Gastroesophageal sphincter (tissue), 4 donors: ENCODE measurements around the gene CNNM3. TPM values are rescaled to one million over a fixed set of nuclear protein-coding genes. Genes with fewer than 3 reads are reported as not detected.

Source experiments
- ATAC-seq: fragments of 150-250 bp; one replicate; pipeline ENCODE4 v1.9.1; 2016; ENCODE audit warnings: mild to moderate bottlenecking, moderate library complexity
- H3K27ac ChIP-seq, 4 donors: fragments of 200-600 bp; sonication (generic) in 3 of 4; 1 replicate in 3 of 4; 2 replicates in 1 of 4; pipeline ENCODE4 v1.5.1; 2016 to 2019
- H3K27me3 ChIP-seq: fragments of 200-600 bp; sonication (generic); one replicate; pipeline ENCODE4 v1.5.1; 2019
- H3K36me3 ChIP-seq, 2 donors: fragments of 200-600 bp; sonication (generic); one replicate each; pipeline ENCODE4 v1.5.1; 2019; ENCODE audit warnings: control low read depth in 1 of 2
- H3K4me1 ChIP-seq, 3 donors: fragments of 200-600 bp; sonication (generic); 1 replicate in 2 of 3; 2 replicates in 1 of 3; pipeline ENCODE4 v1.5.1; 2016 to 2019; ENCODE audit warnings: control low read depth in 2 of 3
- H3K4me3 ChIP-seq, 2 donors: fragments of 200-600 bp; sonication (generic); one replicate each; pipeline ENCODE4 v1.5.1; 2019; ENCODE audit warnings: mild to moderate bottlenecking in 1 of 2, moderate library complexity in 1 of 2
- H3K9me3 ChIP-seq, 3 donors: fragments of 200-600 bp; sonication (generic); one replicate each; pipeline ENCODE4 v1.5.1; 2017 to 2019; ENCODE audit warnings: control low read depth in 2 of 3
- CTCF ChIP-seq, 4 experiments: fragments of 200-600 bp in 2 of 4; fragments of 450-650 bp in 2 of 4; sonication (generic) in 1 of 4; IDR thresholded peaks; one replicate each; pipeline ENCODE4 v1.5.1; 2017 to 2019; ENCODE audit warnings: antibody characterized with exemption in 4 of 4, mild to moderate bottlenecking in 2 of 4, moderate library complexity in 2 of 4
- EP300 ChIP-seq: sonication (generic); formaldehyde crosslinking; IDR thresholded peaks from one replicate; pipeline ENCODE4 v1.6.1; 2017; ENCODE audit warnings: antibody characterized with exemption, mild to moderate bottlenecking
- POLR2A ChIP-seq, 2 donors: fragments of 450-650 bp; IDR thresholded peaks; one replicate each; pipeline ENCODE4 v1.6.1; 2017; ENCODE audit warnings: antibody characterized with exemption in 2 of 2, mild to moderate bottlenecking in 2 of 2, moderate library complexity in 1 of 2
- POLR2AphosphoS5 ChIP-seq: sonication (generic); formaldehyde crosslinking; IDR thresholded peaks from one replicate; pipeline ENCODE4 v1.6.1; 2017; ENCODE audit warnings: antibody characterized with exemption
- WGBS, 2 donors: methylation state at CpG; one replicate each; pipeline ENCODE4 v1.1.5; 2018; ENCODE audit warnings: low coverage in 1 of 2; 5-methylcytosine and 5-hydroxymethylcytosine counted together
- total RNA-seq, 4 donors: library from RNA; depleted of rRNA; stranded (reverse); fragments of >200 nt; gene quantifications; one replicate each; pipeline ENCODE4 v1.1.0, GENCODE V29; 2016

CNNM3 gene
- total RNA-seq, 4 donors from 2014 or later: 10.4 to 21.6 (median 18.9) TPM

GRCh38 chr2:96877631-96878092, 61.6 kb downstream of the CNNM3 start:
- peaks cover 0 to 30% (median 17%) of the 10 kb centered on the region in 3 donors for H3K4me1 ChIP-seq
- H3K9me3 ChIP-seq: no peaks in the 10 kb centered on the region
- no peaks in the 10 kb centered on the region for H3K27me3 ChIP-seq
- no peak overlapping the region for H3K27ac ChIP-seq
- no peaks in the 10 kb centered on the region for H3K36me3 ChIP-seq
- no peak overlapping the region for H3K4me3 ChIP-seq
- 86% methylated on average over 11 of the region's 15 CpGs; no CpG with 5 or more reads in 1 of the 2 donors for WGBS, 2 donors
- TF ChIP-seq POLR2AphosphoS5 (no peak), POLR2A (IDR thresholded peaks at IDR 0.05) (no peak), EP300 (no peak), CTCF (IDR thresholded peaks at IDR 0.05) (no peak)
- no peak for ATAC-seq

GRCh38 chr2:96878171-96878570, 62.1 kb downstream of the CNNM3 start:
- ATAC-seq: no peak
- no peak overlapping the region for H3K27ac ChIP-seq
- no peaks in the 10 kb centered on the region for H3K36me3 ChIP-seq
- TF ChIP-seq EP300: no peak
- TF ChIP-seq POLR2A (IDR thresholded peaks at IDR 0.05): no peak
- no peak for TF ChIP-seq POLR2AphosphoS5
- no peak for TF ChIP-seq CTCF (IDR thresholded peaks at IDR 0.05)
- H3K4me1 ChIP-seq: peaks cover 0 to 25% (median 14%) of the 10 kb centered on the region in 3 donors
- H3K9me3 ChIP-seq: no peaks in the 10 kb centered on the region
- 60 to 100% methylated on average over 1 to 2 of the region's 7 CpGs for WGBS, 2 donors
- H3K4me3 ChIP-seq: no peak overlapping the region
- H3K27me3 ChIP-seq: no peaks in the 10 kb centered on the region

- no peak overlapping the region for H3K27ac ChIP-seq
- H3K4me1 ChIP-seq: peaks cover 0 to 17% (median 11%) of the 10 kb centered on the region in 3 donors
- H3K36me3 ChIP-seq: no peaks in the 10 kb centered on the region
- no peaks in the 10 kb centered on the region for H3K9me3 ChIP-seq
- WGBS, 2 donors: 60 to 80% methylated on average over 1 to 3 of the region's 22 CpGs
- no peak for ATAC-seq
- TF ChIP-seq EP300 (no peak), POLR2A (IDR thresholded peaks at IDR 0.05) (no peak), CTCF (IDR thresholded peaks at IDR 0.05) (no peak), POLR2AphosphoS5 (no peak)
- no peaks in the 10 kb centered on the region for H3K27me3 ChIP-seq
- no peak overlapping the region for H3K4me3 ChIP-seq
These were observed 62.9 kb downstream of the CNNM3 start for GRCh38 chr2:96878796-96879544.

GRCh38 chr2:96879545-96880040, 63.5 kb downstream of the CNNM3 start:
- Histone ChIP-seq H3K36me3 (no peaks in the 10 kb centered on the region), H3K27me3 (no peaks in the 10 kb centered on the region), H3K4me1 (peaks cover 0 to 10% (median 5%) of the 10 kb centered on the region in 3 donors), H3K9me3 (no peaks in the 10 kb centered on the region), H3K4me3 (no peak overlapping the region), H3K27ac (no peak overlapping the region)
- 88% methylated on average over 7 of the region's 18 CpGs; no CpG with 5 or more reads in 1 of the 2 donors for WGBS, 2 donors
- no peak for TF ChIP-seq POLR2A (IDR thresholded peaks at IDR 0.05)
- no peak for TF ChIP-seq EP300
- no peak for TF ChIP-seq POLR2AphosphoS5
- no peak for TF ChIP-seq CTCF (IDR thresholded peaks at IDR 0.05)
- no peak for ATAC-seq

GRCh38 chr2:96880891-96881273, 64.8 kb downstream of the CNNM3 start:
- no peak for TF ChIP-seq POLR2A (IDR thresholded peaks at IDR 0.05)
- no peak for TF ChIP-seq POLR2AphosphoS5
- no peak for TF ChIP-seq CTCF (IDR thresholded peaks at IDR 0.05)
- Histone ChIP-seq H3K36me3 (no peaks in the 10 kb centered on the region), H3K4me1 (peaks cover 0 to 12% (median 0%) of the 10 kb centered on the region in 3 donors), H3K4me3 (no peak overlapping the region), H3K27me3 (no peaks in the 10 kb centered on the region), H3K27ac (no peak overlapping the region), H3K9me3 (no peaks in the 10 kb centered on the region)
- 80 to 86% methylated on average over 1 of the region's 6 CpGs for WGBS, 2 donors
- no peak for ATAC-seq
